Suprapubic skin (tissue), 3 donors: ENCODE measurements around the gene ARPC5L.

Experiments used
- POLR2AphosphoS5 ChIP-seq, 3 donors: sonication (generic); formaldehyde crosslinking; IDR thresholded peaks; one replicate each; pipeline ENCODE4 v1.6.1; 2017; ENCODE audit warnings: antibody characterized with exemption in 3 of 3
- TF ChIP-seq, protein P1 (sequence below), 2 donors: fragments of 200-600 bp in 1 of 2; fragments of 450-650 bp in 1 of 2; sonication (generic) in 1 of 2; IDR thresholded peaks; one replicate each; pipeline ENCODE4 v1.5.1; 2016 to 2019; ENCODE audit warnings: antibody characterized with exemption in 2 of 2, mild to moderate bottlenecking in 1 of 2, moderate library complexity in 1 of 2

DNA sequence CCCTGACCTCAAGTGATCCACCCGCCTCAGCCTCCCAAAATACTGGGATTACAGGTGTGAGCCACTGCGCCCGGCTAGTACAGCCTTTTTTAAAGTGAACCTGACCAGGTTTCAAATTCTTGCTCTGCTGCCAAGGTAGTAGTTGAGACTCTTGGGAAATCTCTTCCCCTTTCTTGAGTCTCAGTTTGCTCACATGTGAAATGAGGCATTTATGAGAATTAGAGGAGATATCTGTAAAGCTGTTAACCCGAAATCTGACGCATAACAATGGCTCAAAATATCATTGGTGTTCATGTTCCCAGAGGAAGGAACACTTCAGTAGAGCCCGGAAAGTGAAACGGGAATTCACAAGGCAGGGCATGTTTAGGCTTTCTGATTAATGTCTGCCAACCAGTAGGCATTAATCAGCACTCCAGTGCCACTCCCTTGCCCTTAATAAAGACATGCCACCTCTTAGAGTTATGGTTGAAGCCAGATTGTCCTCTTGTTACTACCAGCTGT, 1.5 kb downstream of the ARPC5L start:
- TF ChIP-seq, protein P1, sequence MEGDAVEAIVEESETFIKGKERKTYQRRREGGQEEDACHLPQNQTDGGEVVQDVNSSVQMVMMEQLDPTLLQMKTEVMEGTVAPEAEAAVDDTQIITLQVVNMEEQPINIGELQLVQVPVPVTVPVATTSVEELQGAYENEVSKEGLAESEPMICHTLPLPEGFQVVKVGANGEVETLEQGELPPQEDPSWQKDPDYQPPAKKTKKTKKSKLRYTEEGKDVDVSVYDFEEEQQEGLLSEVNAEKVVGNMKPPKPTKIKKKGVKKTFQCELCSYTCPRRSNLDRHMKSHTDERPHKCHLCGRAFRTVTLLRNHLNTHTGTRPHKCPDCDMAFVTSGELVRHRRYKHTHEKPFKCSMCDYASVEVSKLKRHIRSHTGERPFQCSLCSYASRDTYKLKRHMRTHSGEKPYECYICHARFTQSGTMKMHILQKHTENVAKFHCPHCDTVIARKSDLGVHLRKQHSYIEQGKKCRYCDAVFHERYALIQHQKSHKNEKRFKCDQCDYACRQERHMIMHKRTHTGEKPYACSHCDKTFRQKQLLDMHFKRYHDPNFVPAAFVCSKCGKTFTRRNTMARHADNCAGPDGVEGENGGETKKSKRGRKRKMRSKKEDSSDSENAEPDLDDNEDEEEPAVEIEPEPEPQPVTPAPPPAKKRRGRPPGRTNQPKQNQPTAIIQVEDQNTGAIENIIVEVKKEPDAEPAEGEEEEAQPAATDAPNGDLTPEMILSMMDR (IDR thresholded peaks at IDR 0.05) = no peak
- no peak for TF ChIP-seq POLR2AphosphoS5 (IDR thresholded peaks at IDR 0.05)
